HG03159 (cell line): ENCODE results near the gene TUBA8.

Experiments used
- ATAC-seq: cut with Tn5 transposase; IDR thresholded peaks from one replicate; pipeline ENCODE4 v1.9.1; 2021; ENCODE audit warnings: mild to moderate bottlenecking, moderate library complexity; ENCODE audit not compliant: unreplicated experiment

The TUBA8 gene

GRCh38 chr22:18077087-18077638 lies 33.4 kb upstream of the TUBA8 start:
- ATAC-seq, result no peak

GRCh38 chr22:18077639-18078328 lies 32.8 kb upstream of the TUBA8 start, which contains the start of gene PEX26:
Gene PEX26 (plus strand): TSS chr22:18077990. CDS start chr22:18078377, 387 bp downstream.
- ATAC-seq, result peak; percentile 96

DNA sequence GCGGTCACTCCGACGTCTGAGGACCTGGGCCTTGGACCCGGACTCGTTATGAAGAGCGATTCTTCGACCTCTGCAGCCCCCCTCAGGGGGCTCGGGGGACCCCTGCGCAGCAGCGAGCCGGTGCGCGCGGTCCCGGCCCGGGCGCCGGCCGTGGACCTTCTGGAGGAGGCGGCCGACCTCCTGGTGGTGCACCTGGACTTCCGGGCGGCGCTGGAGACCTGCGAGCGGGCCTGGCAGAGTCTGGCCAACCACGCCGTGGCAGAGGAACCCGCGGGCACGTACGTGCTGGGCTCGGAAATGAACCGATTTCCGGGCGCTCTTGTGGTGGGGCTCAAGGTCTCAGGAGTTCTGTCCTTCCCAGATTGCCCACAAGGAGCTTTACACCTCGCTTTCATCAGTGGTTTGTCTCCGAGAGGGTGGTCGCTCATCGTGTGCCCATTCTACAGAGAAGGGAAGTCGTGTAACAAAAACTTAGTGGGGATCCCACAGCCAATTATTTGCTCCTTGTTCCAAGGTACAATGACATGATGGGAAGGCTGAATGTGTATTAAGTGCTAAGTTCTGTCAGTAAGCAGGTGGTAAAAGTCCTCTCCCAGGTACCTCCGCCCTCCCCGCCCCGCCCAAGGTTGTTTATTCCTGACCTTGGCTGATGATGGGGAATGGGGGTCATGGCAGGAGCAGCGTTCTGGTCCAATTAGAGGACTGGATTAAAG lies 32.1 kb upstream of the TUBA8 start:
- ATAC-seq, result peak; percentile 22

- no peak for ATAC-seq
Observed at GRCh38 chr22:18079706-18080233, 30.8 kb upstream of the TUBA8 start.

DNA sequence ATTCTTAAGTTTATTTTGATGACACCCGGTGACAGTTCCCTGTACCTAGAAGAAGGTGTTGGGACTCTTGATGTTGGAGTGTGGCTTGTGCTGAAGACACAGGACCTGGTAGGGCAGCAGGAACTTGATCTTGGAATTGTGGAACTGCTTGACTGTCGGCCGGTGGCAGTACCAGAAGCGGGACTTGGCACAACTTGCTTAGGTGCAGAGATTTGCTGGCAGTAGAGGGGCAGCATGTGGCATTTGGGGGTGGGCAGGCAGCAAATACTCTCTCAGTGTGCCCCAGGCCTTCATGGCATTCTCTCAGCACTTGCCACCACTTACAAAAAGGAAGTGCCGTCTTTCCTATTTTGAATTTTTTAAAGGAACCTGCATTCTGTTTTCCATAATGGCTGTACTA lies 29.2 kb upstream of the TUBA8 start:
- no peak for ATAC-seq

- ATAC-seq, result no peak
Observed at GRCh38 chr22:18082467-18082866, 28.1 kb upstream of the TUBA8 start.

DNA sequence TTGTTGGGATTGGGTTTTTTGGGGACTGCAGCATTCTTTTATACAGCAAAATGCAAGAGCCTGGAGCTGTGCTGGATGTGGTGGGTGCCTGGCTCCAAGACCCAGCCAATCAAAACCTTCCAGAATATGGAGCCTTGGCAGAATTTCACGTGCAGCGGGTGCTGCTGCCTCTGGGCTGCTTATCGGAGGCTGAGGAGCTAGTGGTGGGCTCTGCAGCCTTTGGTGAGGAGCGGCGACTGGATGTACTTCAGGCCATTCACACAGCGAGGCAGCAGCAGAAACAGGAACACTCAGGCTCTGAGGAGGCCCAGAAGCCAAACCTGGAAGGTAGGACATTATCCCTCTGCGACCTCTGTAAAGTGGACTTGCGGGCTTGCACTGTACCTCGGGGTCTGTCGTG lies 27.2 kb upstream of the TUBA8 start:
- ATAC-seq, result no peak

DNA sequence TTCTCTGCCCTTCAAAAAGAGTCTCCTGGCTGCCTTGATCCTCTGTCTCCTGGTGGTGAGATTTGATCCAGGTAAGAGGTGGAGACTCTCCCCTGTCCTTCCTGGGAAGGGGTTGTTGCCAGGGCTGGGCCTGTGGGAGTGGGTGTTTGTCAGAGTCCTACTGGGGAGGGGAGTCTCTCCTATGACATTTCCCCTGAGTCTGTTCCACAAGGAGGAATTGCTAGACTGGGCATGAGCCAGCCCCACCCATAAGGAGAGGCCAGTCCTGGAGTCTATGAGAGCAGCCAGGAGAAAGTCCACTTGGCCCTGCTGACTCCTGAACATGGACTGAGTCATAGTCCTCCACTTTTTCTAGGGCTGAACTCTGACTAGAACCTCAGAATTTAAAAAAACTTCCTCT lies 25.4 kb upstream of the TUBA8 start:
- no peak for ATAC-seq

- no peak for ATAC-seq
Observed at GRCh38 chr22:18087350-18087855, 23.2 kb upstream of the TUBA8 start.

DNA sequence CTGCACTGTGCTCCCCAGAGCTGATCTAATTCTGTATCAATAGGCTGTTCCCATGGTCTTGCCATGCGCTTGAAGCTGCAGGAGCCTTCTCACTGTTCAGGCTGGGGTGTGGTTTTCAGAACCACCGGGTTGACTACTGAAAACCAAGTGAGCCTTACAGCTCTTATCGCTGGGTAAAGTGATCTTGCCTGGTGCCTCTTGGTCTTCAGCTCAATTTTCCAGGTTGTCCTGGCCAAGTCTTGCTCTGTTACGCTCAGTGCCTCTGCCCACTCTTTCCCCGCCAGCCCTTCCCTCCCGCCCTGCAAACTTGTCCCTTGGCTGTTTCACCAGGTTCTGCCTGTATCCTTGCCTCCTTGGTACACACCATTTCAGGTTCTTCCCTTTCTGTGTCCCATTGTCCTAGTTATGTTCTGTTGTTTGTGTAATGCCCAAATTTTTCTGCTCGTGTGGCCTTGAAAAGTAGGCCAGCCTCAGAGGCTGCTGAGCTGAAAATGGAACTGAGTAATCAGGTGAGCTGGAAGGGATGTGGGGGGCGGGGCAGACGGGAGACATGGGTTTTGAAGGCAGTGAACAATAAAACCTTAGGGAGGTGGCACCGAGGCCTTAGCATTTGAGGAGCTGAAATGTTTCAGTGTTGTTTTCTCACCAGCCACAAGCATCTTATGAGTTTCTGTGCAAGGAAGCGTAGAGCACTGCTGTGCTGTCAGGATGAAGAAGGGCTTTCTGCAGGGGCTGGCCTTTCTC lies 21.6 kb upstream of the TUBA8 start:
- ATAC-seq, result no peak

- ATAC-seq, result no peak
Observed at GRCh38 chr22:18090286-18090685, 20.3 kb upstream of the TUBA8 start.

DNA sequence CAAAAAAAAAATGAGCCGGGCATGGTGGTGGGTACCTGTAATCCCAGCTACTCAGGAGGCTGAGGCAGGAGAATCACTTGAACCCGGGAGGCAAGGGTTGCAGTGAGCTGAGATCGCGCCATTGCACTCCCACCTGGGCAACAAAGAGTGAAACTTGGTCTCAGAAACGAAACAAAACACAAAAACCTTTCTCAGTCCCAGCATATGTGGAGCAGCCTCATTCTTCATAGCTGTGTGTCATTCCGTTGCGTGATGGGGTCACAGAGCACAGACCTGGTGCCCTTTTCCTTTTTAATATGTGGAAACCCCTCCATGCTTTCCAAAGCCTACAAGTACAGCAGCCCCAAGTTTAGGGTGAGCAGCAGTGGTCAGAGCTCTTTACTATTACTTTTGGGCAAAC lies 19.1 kb upstream of the TUBA8 start:
- no peak for ATAC-seq

DNA sequence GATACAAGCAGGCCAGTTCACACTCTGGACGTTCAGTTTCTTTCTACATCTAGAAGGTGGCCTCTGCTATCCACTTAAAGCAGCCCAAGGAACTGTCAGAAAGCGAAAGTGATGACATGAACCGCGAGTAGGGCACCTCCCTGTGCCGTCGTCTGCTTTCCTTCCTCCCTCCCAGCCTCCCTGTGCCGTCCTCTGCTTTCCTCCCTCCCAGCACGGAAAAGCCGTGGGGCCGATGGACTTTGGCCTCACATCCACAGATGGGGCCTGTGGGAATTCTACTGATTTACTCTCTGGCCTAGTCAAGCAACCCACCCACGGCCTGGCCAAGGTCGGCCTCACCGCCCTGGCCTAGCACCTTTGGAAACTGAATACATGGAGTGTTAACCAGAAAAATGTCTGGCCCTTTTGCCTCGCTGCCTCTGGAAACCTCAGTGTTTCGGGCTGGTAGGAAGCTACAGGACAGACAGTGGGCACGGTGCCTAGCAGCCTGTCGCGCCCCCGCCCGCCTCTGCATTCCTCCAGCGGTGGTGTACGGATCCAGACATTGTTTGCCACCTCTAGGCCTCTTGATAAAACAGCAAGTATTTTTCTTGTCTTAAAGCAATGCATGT lies 18.6 kb upstream of the TUBA8 start:
- no peak for ATAC-seq

GRCh38 chr22:18093661-18094060 lies 16.9 kb upstream of the TUBA8 start:
- ATAC-seq, result no peak

- no peak for ATAC-seq
Observed at GRCh38 chr22:18095101-18095805, 15.4 kb upstream of the TUBA8 start.

GRCh38 chr22:18096823-18097222 lies 13.8 kb upstream of the TUBA8 start:
- no peak for ATAC-seq

- no peak for ATAC-seq
Observed at GRCh38 chr22:18100781-18101180, 9.8 kb upstream of the TUBA8 start.

- no peak for ATAC-seq
Observed at GRCh38 chr22:18101536-18101935, 9.1 kb upstream of the TUBA8 start.

DNA sequence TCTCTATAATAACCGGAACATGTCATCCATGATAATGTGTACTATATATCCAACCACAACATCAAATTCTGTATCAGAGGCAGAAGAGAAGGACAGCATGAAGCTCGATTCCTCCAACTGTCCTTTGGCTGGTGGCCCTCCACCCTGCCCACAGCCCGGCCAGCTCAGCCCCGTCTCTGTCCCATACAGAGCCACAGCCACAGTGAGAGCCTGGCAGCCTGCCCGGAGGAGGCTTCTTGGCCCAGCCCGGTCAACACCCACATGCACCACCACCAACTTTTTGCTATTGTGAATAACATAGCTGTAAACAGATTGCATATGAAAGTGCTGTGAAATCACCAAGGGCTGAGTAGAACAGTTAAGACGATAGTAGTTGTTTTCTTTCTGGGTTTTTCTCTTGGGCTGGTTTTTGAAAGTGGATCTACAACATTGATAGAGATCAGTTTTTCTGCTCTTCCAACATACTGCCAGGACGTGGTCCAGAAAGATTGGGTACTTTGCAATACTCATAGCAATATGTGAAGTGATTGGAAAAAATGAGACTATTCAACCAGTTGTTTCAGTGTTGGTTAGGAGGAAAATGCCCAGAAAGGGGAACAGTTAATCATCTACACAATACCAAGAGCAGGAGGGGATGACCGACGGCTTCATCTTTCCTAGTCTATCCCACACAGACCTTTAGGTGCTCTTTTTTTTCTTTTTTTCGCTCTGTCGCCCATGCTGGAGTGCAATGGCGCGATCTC lies 6.9 kb upstream of the TUBA8 start:
- no peak for ATAC-seq
